Dermis blood vessel endothelial cell (primary cell): ENCODE results near the gene ERC1. TPM values are rescaled to one million over a fixed set of nuclear protein-coding genes. Genes with fewer than 3 reads are reported as not detected.
"Not testable (repeated sequence)": the region's sequence is repeated elsewhere in the genome, so short reads cannot be mapped to it uniquely, and the experiment has no call there.

Experiments
- DNase-seq: peaks from one replicate; pipeline ENCODE4 v3.0.0; 2010
- total RNA-seq: library from RNA; depleted of rRNA; stranded (reverse); fragments of >200 nt; gene quantifications from 2 replicates; pipeline ENCODE4 v1.2.3, GENCODE V29; 2014

The ERC1 gene
- total RNA-seq, 1 donor from 2014 or later, result 47.1 TPM

- no peak for DNase-seq
Measured at GRCh38 chr12:1246637-1247036, 255.6 kb downstream of the ERC1 start.

- peak; percentile 4 for DNase-seq
Measured at GRCh38 chr12:1250641-1251040, 259.6 kb downstream of the ERC1 start.

DNA sequence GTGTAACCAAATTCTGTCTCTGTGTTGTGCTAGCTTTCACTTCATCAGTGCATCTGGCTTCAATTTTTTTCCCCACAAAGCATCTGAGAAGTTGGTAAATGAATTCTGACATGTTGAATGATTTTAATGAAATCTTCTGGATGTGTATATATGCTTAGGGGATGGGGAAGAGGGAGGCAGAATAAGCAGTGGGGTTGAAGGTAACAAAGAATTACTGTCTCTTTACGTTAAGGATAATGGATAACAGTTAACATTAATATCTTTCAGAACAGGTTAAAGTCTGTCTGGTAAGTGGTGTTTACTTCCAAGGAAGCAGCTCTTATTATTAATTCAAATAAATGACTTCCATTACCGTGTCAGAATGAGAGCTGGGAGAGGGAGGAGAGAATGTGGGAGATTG lies 261.7 kb downstream of the ERC1 start:
- no peak for DNase-seq

DNA sequence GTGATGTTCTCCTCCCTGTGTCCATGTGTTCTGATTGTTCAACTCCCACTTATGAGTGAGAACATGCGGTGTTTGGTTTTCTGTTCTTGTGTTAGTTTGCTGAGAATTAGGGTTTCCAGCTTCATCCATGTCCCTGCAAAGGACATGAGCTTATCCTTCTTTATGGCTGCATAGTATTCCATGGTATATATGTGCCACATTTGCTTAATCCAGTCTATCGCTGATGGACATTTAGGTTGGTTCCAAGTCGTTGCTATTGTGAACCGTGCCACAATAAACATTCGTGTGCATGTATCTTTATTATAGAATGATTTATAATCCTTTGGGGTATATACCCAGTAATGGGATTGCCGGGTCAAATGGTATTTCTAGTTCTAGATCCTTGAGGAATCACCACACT lies 264.1 kb downstream of the ERC1 start:
- DNase-seq, result not testable (repeated sequence)

DNA sequence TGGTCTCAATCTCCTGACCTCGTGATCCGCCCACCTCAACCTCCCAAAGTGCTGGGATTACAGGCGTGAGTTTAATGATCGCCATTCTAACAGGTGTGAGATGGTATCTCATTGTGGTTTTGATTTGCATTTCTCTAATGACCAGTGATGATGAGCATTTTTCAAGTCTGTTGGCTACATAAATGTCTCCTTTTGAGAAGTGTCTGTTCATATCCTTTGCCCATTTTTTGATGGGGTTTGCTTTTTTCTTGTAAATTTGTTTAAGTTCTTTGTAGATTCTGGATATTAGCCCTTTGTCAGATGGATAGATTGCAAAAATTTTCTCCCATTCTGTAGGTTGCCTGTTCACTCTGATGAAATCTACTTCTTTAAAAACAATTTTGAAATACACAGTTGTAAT lies 264.8 kb downstream of the ERC1 start:
- not testable (repeated sequence) for DNase-seq

DNA sequence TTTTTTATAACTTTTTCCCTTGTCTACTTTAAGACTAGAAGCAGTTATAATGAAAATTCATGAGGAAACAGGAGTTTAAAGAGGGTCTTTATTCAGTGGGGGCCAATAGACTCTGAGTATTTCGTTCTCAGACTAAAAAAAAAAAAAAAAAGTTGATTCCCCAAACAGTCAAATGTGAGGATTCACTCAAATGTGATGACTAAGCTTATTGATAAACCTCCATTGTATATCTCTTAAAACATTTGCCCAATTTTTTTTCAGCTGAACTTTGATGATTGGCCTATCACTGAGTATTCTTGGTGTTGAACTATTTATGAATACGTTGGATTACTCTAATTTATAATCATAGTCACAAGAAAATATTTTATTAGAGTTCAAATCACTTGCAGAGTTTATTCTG lies 265.3 kb downstream of the ERC1 start:
- no peak for DNase-seq

- DNase-seq, result no peak
Measured at GRCh38 chr12:1256991-1257390, 266.0 kb downstream of the ERC1 start.

DNA sequence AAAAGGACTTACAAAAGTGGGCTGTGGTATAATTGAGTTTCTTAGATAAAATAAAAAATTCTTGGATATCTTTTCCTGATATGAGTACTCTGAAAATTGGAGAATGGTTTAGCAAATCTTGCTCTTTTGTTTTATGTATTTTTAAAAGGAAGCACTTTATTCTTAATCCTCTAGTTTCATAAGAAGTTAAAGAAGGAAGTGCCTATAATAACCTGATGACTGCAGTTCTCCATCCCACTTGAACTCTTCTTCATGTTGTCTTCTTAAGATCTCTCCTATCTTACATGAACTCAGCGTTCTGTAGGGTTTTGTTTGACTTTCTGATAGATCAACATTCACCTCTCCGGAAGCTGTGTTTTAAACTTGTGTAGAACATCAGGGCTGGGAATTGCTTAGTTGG lies 271.0 kb downstream of the ERC1 start:
- DNase-seq, result no peak

GRCh38 chr12:1267243-1267642 lies 276.2 kb downstream of the ERC1 start:
- no peak for DNase-seq

- DNase-seq, result no peak
Measured at GRCh38 chr12:1272142-1272541, 281.1 kb downstream of the ERC1 start.

DNA sequence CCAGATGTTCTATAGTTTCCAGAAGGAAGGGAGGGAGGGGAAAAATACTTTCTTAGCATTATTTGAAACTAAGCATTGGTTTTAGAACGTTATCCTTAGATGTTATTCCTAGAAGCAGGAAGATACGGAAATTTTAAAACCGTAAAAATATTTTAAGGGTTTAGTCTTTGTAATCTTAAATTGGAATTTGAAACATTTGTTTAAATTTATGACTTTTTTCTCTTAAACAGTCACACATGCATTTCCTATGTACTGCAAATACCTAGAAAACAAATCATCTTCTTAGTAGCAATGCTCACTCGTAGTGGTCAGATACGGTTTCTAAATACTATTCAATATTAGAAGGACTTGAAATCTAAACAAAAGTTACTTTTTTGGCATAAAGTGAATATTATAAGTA lies 282.0 kb downstream of the ERC1 start:
- DNase-seq, result no peak

- no peak for DNase-seq
Measured at GRCh38 chr12:1277905-1278304, 286.9 kb downstream of the ERC1 start.

GRCh38 chr12:1279050-1279449 lies 288.0 kb downstream of the ERC1 start:
- DNase-seq, result no peak

- no peak for DNase-seq
Measured at GRCh38 chr12:1280059-1280458, 289.0 kb downstream of the ERC1 start.

GRCh38 chr12:1281683-1282366 lies 290.8 kb downstream of the ERC1 start:
- no peak for DNase-seq

DNA sequence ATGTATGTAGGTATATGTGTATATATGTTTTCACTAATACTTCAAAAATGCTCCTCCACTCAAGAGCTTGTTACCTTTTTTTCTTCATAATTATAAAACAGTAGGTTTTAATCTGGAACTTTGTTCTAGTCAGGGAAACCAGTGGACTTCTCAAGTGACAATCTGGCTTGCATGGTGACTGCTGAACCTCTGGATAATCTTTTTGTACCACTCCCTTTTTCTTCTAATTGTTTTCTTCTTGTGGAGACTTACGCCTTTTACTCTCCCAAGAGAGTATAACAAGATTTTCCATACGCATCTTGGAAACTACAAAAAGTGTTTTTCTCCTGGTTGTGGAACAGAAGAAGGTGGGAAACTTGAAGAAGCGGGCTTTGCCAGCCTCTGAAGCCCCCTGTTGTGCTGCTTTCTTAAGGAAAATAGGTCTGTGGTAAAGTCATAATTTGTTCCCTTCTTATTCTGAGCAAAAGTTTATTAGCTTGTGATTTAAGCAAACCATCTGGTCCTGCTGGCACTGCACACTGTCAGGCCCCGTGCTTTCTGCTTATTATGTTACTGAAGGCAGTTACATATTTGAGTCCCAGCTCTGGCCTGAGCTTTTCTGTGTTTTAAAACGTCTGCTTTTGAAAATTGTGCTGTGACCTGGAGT lies 291.8 kb downstream of the ERC1 start:
- DNase-seq, result no peak

- no peak for DNase-seq
Measured at GRCh38 chr12:1283316-1283715, 292.3 kb downstream of the ERC1 start.

DNA sequence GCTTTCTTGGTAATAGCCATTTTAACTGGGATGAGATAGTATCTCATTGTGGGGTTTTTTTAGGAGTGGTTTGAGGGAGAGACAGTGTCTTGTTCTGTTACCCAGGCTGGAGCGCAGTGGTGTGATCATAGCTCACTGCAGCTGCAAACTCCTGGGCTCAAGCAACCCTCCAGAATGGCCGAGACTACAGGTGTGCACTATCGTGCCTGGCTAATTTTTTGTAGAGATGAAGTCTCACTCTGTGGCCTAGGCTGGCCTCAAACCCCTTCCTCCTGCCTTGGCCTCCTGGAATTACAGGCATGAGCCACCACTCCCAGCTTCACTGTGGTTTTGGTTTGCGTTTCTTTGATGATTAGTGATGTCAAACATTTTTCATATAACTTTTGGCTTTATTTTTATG lies 293.6 kb downstream of the ERC1 start:
- no peak for DNase-seq

GRCh38 chr12:1287446-1287975 lies 296.5 kb downstream of the ERC1 start:
- no peak for DNase-seq

DNA sequence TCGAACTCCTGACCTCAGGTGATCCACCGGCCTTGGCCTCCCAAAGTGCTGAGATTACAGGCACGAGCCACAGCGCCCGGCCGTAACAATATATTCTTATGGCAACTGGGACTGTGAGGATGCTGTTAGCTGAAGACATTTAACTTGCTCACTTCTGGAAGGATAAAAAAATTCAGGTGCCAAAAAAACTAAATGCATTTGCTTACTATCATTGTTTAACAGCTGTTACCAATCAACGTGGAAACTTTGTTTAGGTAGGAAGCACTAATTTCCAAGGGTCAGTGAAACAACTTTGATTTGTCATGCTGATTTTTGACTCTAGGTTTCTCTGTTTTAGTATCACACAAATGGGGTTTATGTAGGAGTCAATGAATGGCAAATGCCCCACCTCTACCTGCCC lies 297.3 kb downstream of the ERC1 start:
- DNase-seq, result peak; percentile 29

- DNase-seq, result peak; percentile 74
Measured at GRCh38 chr12:1289371-1290155, 298.5 kb downstream of the ERC1 start.

GRCh38 chr12:1290716-1291115 lies 299.7 kb downstream of the ERC1 start:
- no peak for DNase-seq

DNA sequence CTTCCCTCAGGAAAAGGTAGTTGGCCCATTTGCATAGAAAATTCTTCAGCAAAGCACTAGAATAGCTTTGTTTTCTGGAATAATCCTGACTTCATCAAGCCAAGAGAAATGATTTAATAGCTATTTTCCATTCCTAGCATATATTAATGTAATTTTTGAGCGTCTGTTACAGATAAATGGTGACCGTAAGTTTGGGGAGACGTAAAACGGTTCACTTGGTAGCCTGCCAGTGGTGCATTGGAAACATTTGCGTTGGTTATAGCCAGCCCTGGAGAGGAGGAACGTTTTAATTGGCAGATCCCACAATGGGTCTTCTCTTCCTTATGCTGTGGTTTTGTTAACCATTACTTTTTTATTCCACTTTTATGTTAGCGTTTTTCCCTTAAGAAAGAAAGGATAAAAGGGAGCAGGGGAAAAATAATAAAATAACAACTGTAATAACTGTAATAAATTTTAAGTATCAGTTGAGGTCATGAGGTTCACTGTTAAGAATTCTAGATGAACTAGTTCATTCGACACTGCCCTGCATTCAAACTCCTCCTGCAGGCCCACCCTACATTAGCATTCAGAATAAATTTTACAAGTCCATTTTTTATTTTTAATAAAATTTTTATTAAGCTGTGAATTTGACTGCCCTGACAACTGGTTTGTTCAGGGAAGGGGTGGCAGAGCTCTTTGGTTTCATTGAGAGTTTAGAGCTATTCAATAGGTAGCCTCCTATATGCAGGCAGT lies 300.7 kb downstream of the ERC1 start:
- DNase-seq, result no peak
